Astrocyte (in vitro differentiated cells and primary cell): ENCODE data around the gene CAPN11. TPM values are rescaled to one million over a fixed set of nuclear protein-coding genes. Genes with fewer than 3 reads are reported as not detected.

Source experiments
- DNase-seq: peaks from one replicate; pipeline ENCODE4 v3.0.0-alpha.2; 2010; ENCODE audit warnings: low read depth
- FAIRE-seq: peaks from 2 replicates; lab custom pipeline; 2011; peaks lifted over from hg19 to GRCh38; lab: Jason Lieb, UNC
- H2AFZ ChIP-seq: 2 replicates; pipeline ENCODE4 v1.6.0; 2012; ENCODE audit warnings: low read depth, low read length, inconsistent platforms
- H3K27ac ChIP-seq: 2 replicates; pipeline ENCODE4 v1.5.1; 2011; ENCODE audit warnings: low read depth, low read length, inconsistent platforms
- H3K27me3 ChIP-seq: 2 replicates; pipeline ENCODE4 v1.6.0; 2011; ENCODE audit warnings: low read length, inconsistent platforms; ENCODE audit not compliant: insufficient read depth
- H3K36me3 ChIP-seq: 2 replicates; pipeline ENCODE4 v1.5.1; 2011; ENCODE audit warnings: low read length, inconsistent platforms; ENCODE audit not compliant: insufficient read depth
- H3K4me1 ChIP-seq: 2 replicates; pipeline ENCODE4 v1.5.1; 2011; ENCODE audit warnings: low read length, inconsistent platforms; ENCODE audit not compliant: insufficient read depth
- H3K4me2 ChIP-seq: 2 replicates; pipeline ENCODE4 v1.6.0; 2012; ENCODE audit warnings: low read length, inconsistent platforms
- H3K4me3 ChIP-seq: 2 replicates; pipeline ENCODE4 v1.5.1; 2011; ENCODE audit warnings: low read depth, mild to moderate bottlenecking, low read length, inconsistent platforms; ENCODE audit not compliant: insufficient read depth
- H3K79me2 ChIP-seq: 2 replicates; pipeline ENCODE4 v1.6.0; 2012; ENCODE audit warnings: mild to moderate bottlenecking, low read length, inconsistent platforms; ENCODE audit not compliant: insufficient read depth
- H3K9ac ChIP-seq: 2 replicates; pipeline ENCODE4 v1.6.0; 2012; ENCODE audit warnings: mild to moderate bottlenecking, low read length, inconsistent platforms
- H3K9me3 ChIP-seq: 2 replicates; pipeline ENCODE4 v1.5.1; 2012; ENCODE audit warnings: low read depth, mild to moderate bottlenecking, low read length, inconsistent platforms; ENCODE audit not compliant: insufficient read depth
- H4K20me1 ChIP-seq: 2 replicates; pipeline ENCODE4 v1.6.0; 2012; ENCODE audit warnings: low read length, inconsistent platforms; ENCODE audit not compliant: insufficient read depth
- H3K27ac Mint-ChIP-seq: one replicate; pipeline ENCODE4 v1.8.0; 2021; ENCODE audit warnings: mild to moderate bottlenecking, mixed read lengths; ENCODE audit not compliant: unreplicated experiment
- H3K27me3 Mint-ChIP-seq: one replicate; pipeline ENCODE4 v1.8.0; 2021; ENCODE audit warnings: low read depth, mixed read lengths; ENCODE audit not compliant: unreplicated experiment
- H3K36me3 Mint-ChIP-seq: one replicate; pipeline ENCODE4 v1.8.0; 2021; ENCODE audit warnings: low read depth, mixed read lengths; ENCODE audit not compliant: unreplicated experiment
- H3K4me1 Mint-ChIP-seq: one replicate; pipeline ENCODE4 v1.8.0; 2021; ENCODE audit warnings: low read depth, mixed read lengths; ENCODE audit not compliant: unreplicated experiment
- H3K4me3 Mint-ChIP-seq: one replicate; pipeline ENCODE4 v1.8.0; 2021; ENCODE audit warnings: mild to moderate bottlenecking, moderate library complexity, mixed read lengths; ENCODE audit not compliant: unreplicated experiment
- H3K9me3 Mint-ChIP-seq: one replicate; pipeline ENCODE4 v1.8.0; 2021; ENCODE audit warnings: mild to moderate bottlenecking, mixed read lengths; ENCODE audit not compliant: unreplicated experiment
- CTCF ChIP-seq: IDR thresholded peaks from 2 replicates; pipeline ENCODE4 v1.5.1; 2011; ENCODE audit warnings: low read depth, mild to moderate bottlenecking, inconsistent platforms, low read length, moderate library complexity; ENCODE audit not compliant: insufficient read depth
- EZH2 ChIP-seq: IDR thresholded peaks from 2 replicates; pipeline ENCODE4 v1.6.1; 2012; ENCODE audit warnings: mild to moderate bottlenecking, low read length, inconsistent platforms; ENCODE audit not compliant: insufficient read depth
- total RNA-seq: library from RNA; stranded (reverse); gene quantifications from 2 replicates; pipeline ENCODE4 v1.2.1, GENCODE V29; 2021

Gene CAPN11
- total RNA-seq, 1 donor from 2014 or later: not detected

GRCh38 chr6:44233567-44234100 is 75.0 kb downstream of the CAPN11 start:
- Histone ChIP-seq H3K4me2 (no peak overlapping the region), H3K27ac (no peak overlapping the region)
- H3K27ac Mint-ChIP-seq: peak overlapping the region; percentile 75

More at GRCh38 chr6:44233567-44234100, 75.0 kb downstream of the CAPN11 start:
- H2AFZ ChIP-seq: no peak overlapping the region
- no peak overlapping the region for H3K9ac ChIP-seq
- Mint-ChIP-seq H3K4me3 (no peak overlapping the region), H3K4me1 (peaks cover 33% of the 10 kb centered on the region), H3K9me3 (no peaks in the 10 kb centered on the region), H3K36me3 (peaks cover 5% of the 10 kb centered on the region), H3K27me3 (peaks cover 18% of the 10 kb centered on the region)
- no peaks in the 10 kb centered on the region for H3K27me3 ChIP-seq
- DNase-seq (no peak), FAIRE-seq (no peak)
- no peak for TF ChIP-seq EZH2
- TF ChIP-seq CTCF: no peak
- peaks cover 35% of the 10 kb centered on the region for H3K4me1 ChIP-seq
- H3K4me3 ChIP-seq: no peak overlapping the region
- H3K79me2 ChIP-seq: no peaks in the 10 kb centered on the region
- H3K36me3 ChIP-seq: no peaks in the 10 kb centered on the region
- no peaks in the 10 kb centered on the region for H3K9me3 ChIP-seq
- no peaks in the 10 kb centered on the region for H4K20me1 ChIP-seq

Other genes starting within 250 kb of the CAPN11 start
- gene MRPL14, start 31.4 kb upstream of the CAPN11 start, total RNA-seq: 53.4 and 56.1 TPM in 2 replicates
- 86.6 and 95.6 TPM in 2 replicates for gene TMEM63B, start 31.3 kb upstream of the CAPN11 start, total RNA-seq
- gene MYMX, start 58.1 kb downstream of the CAPN11 start, total RNA-seq: not detected in 2 replicates
- gene SLC29A1, start 64.8 kb downstream of the CAPN11 start, total RNA-seq: 14.8 and 15.3 TPM in 2 replicates
- gene HSP90AB1, start 88.3 kb downstream of the CAPN11 start, total RNA-seq: 859 and 914 TPM in 2 replicates
- gene SLC35B2, start 98.7 kb downstream of the CAPN11 start, total RNA-seq: 61.8 and 66.6 TPM in 2 replicates
- 10.1 and 11.0 TPM in 2 replicates for gene NFKBIE, start 106.7 kb downstream of the CAPN11 start, total RNA-seq
- gene TMEM151B, start 111.6 kb downstream of the CAPN11 start, total RNA-seq: 0.07 and 0.09 TPM in 2 replicates
- gene AARS2, start 154.5 kb downstream of the CAPN11 start, total RNA-seq: 10.9 and 12.3 TPM in 2 replicates
- gene SPATS1, start 183.8 kb downstream of the CAPN11 start, total RNA-seq: not detected in 2 replicates
- gene CDC5L, start 228.9 kb downstream of the CAPN11 start, total RNA-seq: 16.8 and 18.2 TPM in 2 replicates